Measurements from ENCODE around the gene KDELR1. TPM values are rescaled to one million over a fixed set of nuclear protein-coding genes. Genes with fewer than 3 reads are reported as not detected.
A peak's percentile ranks its signal among the peaks of the same experiment; 100 is the strongest.

The KDELR1 gene
- total RNA-seq, 1 experiment from 2014 or later: 200 TPM

DNA sequence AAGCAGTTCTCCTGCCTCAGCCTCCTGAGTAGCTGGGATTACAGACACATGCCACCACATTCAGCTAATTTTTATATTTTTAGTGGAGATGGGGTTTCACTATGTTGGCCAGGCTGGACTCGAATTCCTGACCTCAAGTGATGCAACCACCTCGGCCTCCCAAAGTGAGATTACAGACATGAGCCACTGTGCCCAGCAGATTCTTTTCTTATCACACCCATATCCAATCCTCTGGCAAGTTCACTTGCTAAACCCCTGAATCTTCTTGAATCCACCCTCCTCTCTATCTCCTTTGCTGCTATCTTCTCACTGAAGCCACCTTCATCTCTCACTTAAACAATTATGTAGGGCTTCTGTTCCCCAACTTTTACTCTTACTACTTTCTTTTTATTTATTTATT is 45.2 kb downstream of the KDELR1 start:
- BruUV-seq (replicated peaks): no TSS peak
- Histone ChIP-seq H3K36me3 (ENCODE audit: insufficient read depth, low read length, poor library complexity, severe bottlenecking) (no peaks in the 10 kb centered on the region), H3K4me1 (ENCODE audit: insufficient read depth, low read length, poor library complexity, severe bottlenecking) (no peaks in the 10 kb centered on the region), H3K9me3 (ENCODE audit: low read depth, low read length, poor library complexity, severe bottlenecking) (no peaks in the 10 kb centered on the region), H3K4me3 (ENCODE audit: low read depth, low read length, poor library complexity, severe bottlenecking) (no peak overlapping the region), H3K27ac (ENCODE audit: low read depth, low read length, poor library complexity, severe bottlenecking) (no peak overlapping the region), H3K27me3 (replicated peaks; ENCODE audit: insufficient read depth, low read depth, low read length, poor library complexity) (no peaks in the 10 kb centered on the region)
- TF ChIP-seq, protein P1, sequence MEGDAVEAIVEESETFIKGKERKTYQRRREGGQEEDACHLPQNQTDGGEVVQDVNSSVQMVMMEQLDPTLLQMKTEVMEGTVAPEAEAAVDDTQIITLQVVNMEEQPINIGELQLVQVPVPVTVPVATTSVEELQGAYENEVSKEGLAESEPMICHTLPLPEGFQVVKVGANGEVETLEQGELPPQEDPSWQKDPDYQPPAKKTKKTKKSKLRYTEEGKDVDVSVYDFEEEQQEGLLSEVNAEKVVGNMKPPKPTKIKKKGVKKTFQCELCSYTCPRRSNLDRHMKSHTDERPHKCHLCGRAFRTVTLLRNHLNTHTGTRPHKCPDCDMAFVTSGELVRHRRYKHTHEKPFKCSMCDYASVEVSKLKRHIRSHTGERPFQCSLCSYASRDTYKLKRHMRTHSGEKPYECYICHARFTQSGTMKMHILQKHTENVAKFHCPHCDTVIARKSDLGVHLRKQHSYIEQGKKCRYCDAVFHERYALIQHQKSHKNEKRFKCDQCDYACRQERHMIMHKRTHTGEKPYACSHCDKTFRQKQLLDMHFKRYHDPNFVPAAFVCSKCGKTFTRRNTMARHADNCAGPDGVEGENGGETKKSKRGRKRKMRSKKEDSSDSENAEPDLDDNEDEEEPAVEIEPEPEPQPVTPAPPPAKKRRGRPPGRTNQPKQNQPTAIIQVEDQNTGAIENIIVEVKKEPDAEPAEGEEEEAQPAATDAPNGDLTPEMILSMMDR (conservative IDR thresholded peaks at IDR 0.05; ENCODE audit: low read depth, low read length): no peak
- TF ChIP-seq EZH2 (IDR thresholded peaks at IDR 0.05; ENCODE audit: borderline replicate concordance, low read depth, low read length, poor library complexity, severe bottlenecking): no peak
- CTCF ChIA-PET: no interaction called here
- intact Hi-C loops (cut with micrococcal nuclease; ENCODE audit: unreplicated experiment): no loop called here
- no peak for DNase-seq (ENCODE audit: low spot score)
- POLR2A ChIA-PET (ENCODE audit: low non-redundant PET): no interaction called here

DNA sequence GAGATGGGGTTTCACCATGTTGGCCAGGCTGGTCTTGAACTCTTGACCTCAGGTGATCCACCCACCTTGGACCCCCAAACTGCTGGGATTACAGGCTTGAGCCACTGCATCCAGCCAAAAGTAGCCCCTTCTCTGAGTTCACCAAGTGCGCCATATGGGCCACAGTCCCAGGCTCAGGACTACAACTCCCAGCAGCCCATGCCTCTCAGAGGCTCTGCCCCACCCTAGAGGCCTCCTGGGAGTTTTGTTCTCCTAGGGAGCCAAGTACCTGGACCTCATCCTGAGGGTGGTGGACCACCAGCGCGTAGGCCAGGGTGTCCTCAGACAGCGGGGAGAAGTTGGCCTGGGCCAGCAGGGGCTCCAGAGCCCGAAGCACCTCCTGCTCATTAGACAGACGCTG is 46.5 kb downstream of the KDELR1 start:
- Histone ChIP-seq H3K36me3 (ENCODE audit: insufficient read depth, low read length, poor library complexity, severe bottlenecking) (no peaks in the 10 kb centered on the region), H3K27me3 (replicated peaks; ENCODE audit: insufficient read depth, low read depth, low read length, poor library complexity) (no peaks in the 10 kb centered on the region), H3K4me1 (ENCODE audit: insufficient read depth, low read length, poor library complexity, severe bottlenecking) (no peaks in the 10 kb centered on the region), H3K9me3 (ENCODE audit: low read depth, low read length, poor library complexity, severe bottlenecking) (no peaks in the 10 kb centered on the region), H3K27ac (ENCODE audit: low read depth, low read length, poor library complexity, severe bottlenecking) (no peak overlapping the region), H3K4me3 (ENCODE audit: low read depth, low read length, poor library complexity, severe bottlenecking) (no peak overlapping the region)
- peak; percentile 44 for DNase-seq (ENCODE audit: low spot score)
- BruUV-seq (replicated peaks): no TSS peak
- CTCF ChIA-PET: no interaction called here
- POLR2A ChIA-PET (ENCODE audit: low non-redundant PET): interaction anchor here (0.7 kb wide), 1 partner anchor 47 kb away, joined by 3 read pairs; no protein-coding TSS in a partner anchor
- intact Hi-C loops (cut with micrococcal nuclease; ENCODE audit: unreplicated experiment): no loop called here
- TF ChIP-seq, protein P1 (conservative IDR thresholded peaks at IDR 0.05; ENCODE audit: low read depth, low read length): no peak
- TF ChIP-seq EZH2 (IDR thresholded peaks at IDR 0.05; ENCODE audit: borderline replicate concordance, low read depth, low read length, poor library complexity, severe bottlenecking): no peak

DNA sequence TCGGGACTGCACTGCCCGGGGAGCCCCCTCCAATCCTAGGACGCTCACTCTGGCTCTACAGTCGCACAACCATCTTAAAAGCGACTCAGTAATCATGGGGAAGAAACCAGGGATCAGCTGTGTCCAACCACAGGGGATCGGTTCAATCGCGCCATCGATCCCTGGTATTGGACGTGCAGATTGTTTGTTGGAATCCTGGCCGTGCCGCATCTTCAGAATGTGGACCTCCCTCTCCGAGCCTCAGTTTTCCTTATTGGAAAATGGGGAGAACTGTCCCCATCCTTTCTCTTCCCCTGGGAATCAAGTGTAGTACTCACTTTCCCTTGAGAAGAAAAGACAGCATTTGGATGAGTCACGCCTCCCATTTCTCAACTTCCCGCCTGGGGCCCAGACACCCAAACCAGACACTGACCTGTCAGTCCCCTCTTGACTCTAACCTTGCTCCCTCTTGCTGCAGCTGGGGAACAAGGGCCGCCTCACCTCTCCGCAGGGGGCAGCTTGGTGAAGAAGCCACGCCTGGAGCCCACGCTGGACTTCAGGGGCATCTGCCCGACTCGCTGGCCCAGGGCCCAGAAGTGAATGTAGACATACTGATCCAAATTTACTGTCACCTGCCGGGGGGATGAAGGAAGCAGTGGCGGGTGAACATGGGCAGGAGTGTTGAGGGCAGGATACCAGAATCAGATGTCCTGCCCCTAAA is 48.4 kb downstream of the KDELR1 start:
- Histone ChIP-seq H3K36me3 (ENCODE audit: insufficient read depth, low read length, poor library complexity, severe bottlenecking) (no peaks in the 10 kb centered on the region), H3K27me3 (replicated peaks; ENCODE audit: insufficient read depth, low read depth, low read length, poor library complexity) (no peaks in the 10 kb centered on the region), H3K4me3 (ENCODE audit: low read depth, low read length, poor library complexity, severe bottlenecking) (no peak overlapping the region), H3K9me3 (ENCODE audit: low read depth, low read length, poor library complexity, severe bottlenecking) (no peaks in the 10 kb centered on the region), H3K4me1 (ENCODE audit: insufficient read depth, low read length, poor library complexity, severe bottlenecking) (no peaks in the 10 kb centered on the region), H3K27ac (ENCODE audit: low read depth, low read length, poor library complexity, severe bottlenecking) (no peak overlapping the region)
- ChIA-PET CTCF (no interaction called here), POLR2A (ENCODE audit: low non-redundant PET) (no interaction called here)
- TF ChIP-seq, protein P1 (conservative IDR thresholded peaks at IDR 0.05; ENCODE audit: low read depth, low read length): no peak
- no peak for TF ChIP-seq EZH2 (IDR thresholded peaks at IDR 0.05; ENCODE audit: borderline replicate concordance, low read depth, low read length, poor library complexity, severe bottlenecking)
- BruUV-seq (replicated peaks): no TSS peak
- intact Hi-C loops (cut with micrococcal nuclease; ENCODE audit: unreplicated experiment): no loop called here
- peak; percentile 47 for DNase-seq (ENCODE audit: low spot score)
